Peyer's patch (tissue), 4 donors: ENCODE results near the gene ABR. TPM values are rescaled to one million over a fixed set of nuclear protein-coding genes. Genes with fewer than 3 reads are reported as not detected.
A peak's percentile ranks its signal among the peaks of the same experiment; 100 is the strongest.

Source experiments
- DNase-seq, 3 donors: peaks; one replicate each; pipeline ENCODE4 v3.0.0-alpha.2; 2017 to 2019
- H3K27ac ChIP-seq, 4 donors: fragments of 200-600 bp; sonication (generic); one replicate each; pipeline ENCODE4 v1.5.1; 2016 to 2019
- H3K27me3 ChIP-seq, 2 donors: fragments of 200-600 bp; sonication (generic); one replicate each; pipeline ENCODE4 v1.5.1; 2019
- H3K36me3 ChIP-seq, 3 donors: fragments of 200-600 bp; sonication (generic); one replicate each; pipeline ENCODE4 v1.5.1; 2016 to 2019
- H3K4me1 ChIP-seq, 4 donors: fragments of 200-600 bp; sonication (generic); one replicate each; pipeline ENCODE4 v1.5.1; 2016 to 2019
- H3K4me3 ChIP-seq, 4 donors: fragments of 200-600 bp; sonication (generic); 1 replicate in 3 of 4; 2 replicates in 1 of 4; pipeline ENCODE4 v1.5.1; 2016 to 2019; ENCODE audit warnings: mild to moderate bottlenecking in 1 of 4
- H3K9me3 ChIP-seq, 4 donors: fragments of 200-600 bp; sonication (generic); one replicate each; pipeline ENCODE4 v1.5.1; 2016 to 2019; ENCODE audit warnings: mild to moderate bottlenecking in 1 of 4
- CTCF ChIP-seq, 6 experiments: fragments of 450-650 bp in 4 of 6; fragments of 200-600 bp in 2 of 6; sonication (generic) in 1 of 6; IDR thresholded peaks; one replicate each; pipeline ENCODE4 v1.5.1; 2017 to 2019; ENCODE audit warnings: antibody characterized with exemption in 6 of 6, mild to moderate bottlenecking in 3 of 6, moderate library complexity in 1 of 6
- POLR2A ChIP-seq, 2 donors: fragments of 450-650 bp; IDR thresholded peaks; one replicate each; pipeline ENCODE4 v1.5.1; 2017; ENCODE audit warnings: antibody characterized with exemption in 2 of 2, mild to moderate bottlenecking in 2 of 2, moderate library complexity in 2 of 2
- total RNA-seq, 4 donors: library from RNA; depleted of rRNA; stranded (reverse); fragments of >200 nt; gene quantifications; one replicate each; pipeline ENCODE4 v1.1.0, GENCODE V29; 2016

ABR gene
- total RNA-seq, 4 donors from 2014 or later = 220 to 753 (median 440) TPM

GRCh38 chr17:1110862-1111598 is 68.8 kb downstream of the ABR start:
- H3K36me3 ChIP-seq = no peaks in the 10 kb centered on the region
- peak overlapping the region in 3 of 4 donors; percentile 87 to 97 (median 95) for H3K27ac ChIP-seq
- H3K4me1 ChIP-seq = peaks cover 9 to 68% (median 19%) of the 10 kb centered on the region in 4 donors
- H3K27me3 ChIP-seq = no peaks in the 10 kb centered on the region
- TF ChIP-seq POLR2A (IDR thresholded peaks at IDR 0.05) = no peak
- peak in 2 of 6 experiments; percentile 4 to 14 for TF ChIP-seq CTCF (IDR thresholded peaks at IDR 0.05)
- H3K9me3 ChIP-seq = no peaks in the 10 kb centered on the region
- DNase-seq = peak in 2 of 3 donors; percentile 71 to 79
- H3K4me3 ChIP-seq = peak overlapping the region in 1 of 4 donors; percentile 80

GRCh38 chr17:1110541-1110861 is 69.3 kb downstream of the ABR start:
- Histone ChIP-seq H3K9me3 (no peaks in the 10 kb centered on the region), H3K27me3 (no peaks in the 10 kb centered on the region), H3K4me3 (peak overlapping the region in 1 of 4 donors; percentile 80), H3K4me1 (peaks cover 9 to 68% (median 16%) of the 10 kb centered on the region in 4 donors), H3K27ac (peak overlapping the region in 3 of 4 donors; percentile 87 to 97 (median 95)), H3K36me3 (no peaks in the 10 kb centered on the region)
- DNase-seq = no peak
- no peak for TF ChIP-seq POLR2A (IDR thresholded peaks at IDR 0.05)
- no peak for TF ChIP-seq CTCF (IDR thresholded peaks at IDR 0.05)

GRCh38 chr17:1109606-1110540 is 69.9 kb downstream of the ABR start:
- no peaks in the 10 kb centered on the region for H3K36me3 ChIP-seq
- peak overlapping the region; percentile 71 to 94 (median 83) for H3K4me3 ChIP-seq
- H3K4me1 ChIP-seq = peaks cover 9 to 65% (median 15%) of the 10 kb centered on the region in 4 donors
- TF ChIP-seq POLR2A (IDR thresholded peaks at IDR 0.05) = peak; percentile 86 to 89
- peak in 1 of 6 experiments; percentile 5 for TF ChIP-seq CTCF (IDR thresholded peaks at IDR 0.05)
- peak overlapping the region; percentile 82 to 97 (median 91) for H3K27ac ChIP-seq
- peak; percentile 34 to 90 (median 90) for DNase-seq
- H3K9me3 ChIP-seq = no peaks in the 10 kb centered on the region
- no peaks in the 10 kb centered on the region for H3K27me3 ChIP-seq

GRCh38 chr17:1108765-1109605 is 70.8 kb downstream of the ABR start:
- Histone ChIP-seq H3K36me3 (peaks cover 0 to 4% (median 0%) of the 10 kb centered on the region in 3 donors), H3K27me3 (no peaks in the 10 kb centered on the region), H3K9me3 (no peaks in the 10 kb centered on the region), H3K4me3 (peak overlapping the region; percentile 71 to 94 (median 83)), H3K27ac (peak overlapping the region; percentile 82 to 97 (median 91)), H3K4me1 (peaks cover 9 to 65% (median 13%) of the 10 kb centered on the region in 4 donors)
- TF ChIP-seq CTCF (IDR thresholded peaks at IDR 0.05) (peak in 1 of 6 experiments; percentile 12), POLR2A (IDR thresholded peaks at IDR 0.05) (peak; percentile 65 to 76)
- peak; percentile 61 to 86 (median 80) for DNase-seq

- Histone ChIP-seq H3K9me3 (no peaks in the 10 kb centered on the region), H3K27ac (peak overlapping the region; percentile 82 to 97 (median 91)), H3K27me3 (no peaks in the 10 kb centered on the region), H3K4me3 (peak overlapping the region; percentile 71 to 94 (median 83)), H3K36me3 (peaks cover 0 to 10% (median 0%) of the 10 kb centered on the region in 3 donors), H3K4me1 (peaks cover 9 to 65% (median 13%) of the 10 kb centered on the region in 4 donors)
- no peak for DNase-seq
- peak; percentile 12 to 39 for TF ChIP-seq POLR2A (IDR thresholded peaks at IDR 0.05)
- TF ChIP-seq CTCF (IDR thresholded peaks at IDR 0.05) = no peak
Measured at GRCh38 chr17:1108478-1108764, 71.4 kb downstream of the ABR start.
